Spleen (tissue), 11 donors: ENCODE results near the gene RYR3. TPM values are rescaled to one million over a fixed set of nuclear protein-coding genes. Genes with fewer than 3 reads are reported as not detected.

Experiments
- DNase-seq: peaks from one replicate; pipeline ENCODE4 v3.0.0-alpha.2; 2020
- H3K27ac ChIP-seq, 8 donors: fragments of 200-600 bp; sonication (generic) in 7 of 8; 1 replicate in 4 of 8; 2 replicates in 4 of 8; pipeline versions ENCODE4 v1.5.0 to v1.8.0; 2016 to 2021; ENCODE audit warnings: inconsistent platforms in 4 of 8, mild to moderate bottlenecking in 4 of 8, moderate library complexity in 1 of 8
- H3K27me3 ChIP-seq, 7 donors: fragments of 200-600 bp; sonication (generic) in 6 of 7; replicated peaks in 1 of 7; 1 replicate in 4 of 7; 2 replicates in 3 of 7; pipeline versions ENCODE4 v1.5.0 to v1.8.0; 2016 to 2021; ENCODE audit warnings: inconsistent platforms in 3 of 7, mild to moderate bottlenecking in 1 of 7
- H3K36me3 ChIP-seq, 6 donors: fragments of 200-600 bp; sonication (generic) in 5 of 6; 1 replicate in 4 of 6; 2 replicates in 2 of 6; pipeline versions ENCODE4 v1.5.0 to v1.8.0; 2016 to 2021; ENCODE audit warnings: inconsistent platforms in 2 of 6
- H3K4me1 ChIP-seq, 6 donors: fragments of 200-600 bp; sonication (generic) in 5 of 6; 1 replicate in 3 of 6; 2 replicates in 3 of 6; pipeline versions ENCODE4 v1.5.0 to v1.8.0; 2016 to 2021; ENCODE audit warnings: inconsistent platforms in 3 of 6
- H3K4me3 ChIP-seq, 8 donors: fragments of 200-600 bp; sonication (generic) in 7 of 8; 1 replicate in 4 of 8; 2 replicates in 4 of 8; pipeline versions ENCODE4 v1.5.0 to v1.8.0; 2016 to 2021; ENCODE audit warnings: inconsistent platforms in 4 of 8, mild to moderate bottlenecking in 4 of 8, moderate library complexity in 2 of 8
- H3K9me3 ChIP-seq, 8 donors: fragments of 200-600 bp; sonication (generic) in 7 of 8; 1 replicate in 4 of 8; 2 replicates in 4 of 8; pipeline versions ENCODE4 v1.5.0 to v1.8.0; 2016 to 2021; ENCODE audit warnings: inconsistent platforms in 4 of 8
- POLR2A ChIP-seq, 3 donors: fragments of 450-650 bp; IDR thresholded peaks; one replicate each; pipeline ENCODE4 v1.5.1; 2017; ENCODE audit warnings: antibody characterized with exemption in 3 of 3, mild to moderate bottlenecking in 1 of 3
- POLR2AphosphoS5 ChIP-seq, 3 donors: sonication (generic); formaldehyde crosslinking; IDR thresholded peaks; one replicate each; pipeline ENCODE4 v1.5.1; 2017; ENCODE audit warnings: antibody characterized with exemption in 3 of 3
- WGBS, 5 donors: extraction: QIAGEN DNeasy Blood & Tissue Kit in 3 of 5; methylation state at CpG; one replicate each; pipeline versions ENCODE4 v1.1.5 to v1.1.7; 2013 to 2018; 5-methylcytosine and 5-hydroxymethylcytosine counted together
- intact Hi-C: fragments of 100-400 bp; cut with DNase I; formaldehyde crosslinking; loops from one replicate; pipeline ENCODE4 v1.15.0; 2023; ENCODE audit warnings: low total_unique reads
- polyA plus RNA-seq, 3 donors: library from polyadenylated mRNA; stranded (reverse); fragments of 200-250 nt; gene quantifications; one replicate each; pipeline ENCODE4 v1.2.1, GENCODE V29; 2013
- total RNA-seq, 7 donors: library from RNA; depleted of rRNA in 3 of 7; stranded (reverse); fragments of >200 nt in 3 of 7; fragmentation: NEBNext Ultra II Directional in 4 of 7; extraction: Animal tissue kit (Norgen Biotek cat#: 25700) in 4 of 7; gene quantifications; one replicate each; pipeline versions ENCODE4 v1.1.0 to v1.2.1, GENCODE V29; 2016 to 2021
- TF ChIP-seq, protein P1 (sequence below), 11 experiments: fragments of 200-600 bp in 7 of 11; fragments of 450-650 bp in 4 of 11; sonication (generic) in 4 of 11; IDR thresholded peaks in 8 of 11; conservative IDR thresholded peaks in 3 of 11; 1 replicate in 7 of 11; 2 replicates in 4 of 11; pipeline versions ENCODE4 v1.4.0 to v1.8.0; 2016 to 2021; ENCODE audit warnings: antibody characterized with exemption in 11 of 11, inconsistent platforms in 4 of 11, mild to moderate bottlenecking in 1 of 11
- donor health status: healthy with polysubstance abuse.
- donor health status: DM: no; HTN: no; CAD: no; lungs with moderate emphysema.
- donor health status: DM: no; HTN: no; CAD: no.
- donor health status: Bipolar disorder and iron deficiency.
- donor health status: healthy.
- donor health status: DM: no; HTN: no; CAD: no.
- donor health status: DM: yes; HTN: yes; CAD: no.

The RYR3 gene
- total and polyA plus RNA-seq, 10 donors: 0.11 to 5.9 (median 1.3) TPM

DNA sequence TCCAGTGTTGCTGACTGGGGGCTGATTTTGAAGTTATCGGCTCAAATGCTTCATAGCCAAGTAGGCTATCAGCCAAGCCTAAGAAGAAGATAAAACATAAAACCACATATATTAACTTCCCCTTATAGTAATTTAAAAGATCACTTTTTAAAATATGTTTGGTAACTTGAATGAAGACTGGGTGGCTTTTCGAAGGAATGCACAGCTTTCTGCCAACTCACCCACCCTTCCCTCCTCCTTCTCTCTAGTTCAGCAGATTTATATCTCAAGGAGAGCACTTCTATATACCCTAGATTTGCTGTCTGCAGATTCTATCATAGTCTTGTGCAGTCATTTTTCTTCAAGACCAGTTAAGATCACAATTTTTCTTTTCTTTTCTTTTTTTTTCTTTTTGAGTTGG, 468.1 kb downstream of the RYR3 start:
- H3K27ac ChIP-seq: no peak overlapping the region
- intact Hi-C loops: no loop called here
- 27 to 48% (median 42%) methylated on average over 2 of the region's 2 CpGs for WGBS, 5 donors
- TF ChIP-seq, protein P1, sequence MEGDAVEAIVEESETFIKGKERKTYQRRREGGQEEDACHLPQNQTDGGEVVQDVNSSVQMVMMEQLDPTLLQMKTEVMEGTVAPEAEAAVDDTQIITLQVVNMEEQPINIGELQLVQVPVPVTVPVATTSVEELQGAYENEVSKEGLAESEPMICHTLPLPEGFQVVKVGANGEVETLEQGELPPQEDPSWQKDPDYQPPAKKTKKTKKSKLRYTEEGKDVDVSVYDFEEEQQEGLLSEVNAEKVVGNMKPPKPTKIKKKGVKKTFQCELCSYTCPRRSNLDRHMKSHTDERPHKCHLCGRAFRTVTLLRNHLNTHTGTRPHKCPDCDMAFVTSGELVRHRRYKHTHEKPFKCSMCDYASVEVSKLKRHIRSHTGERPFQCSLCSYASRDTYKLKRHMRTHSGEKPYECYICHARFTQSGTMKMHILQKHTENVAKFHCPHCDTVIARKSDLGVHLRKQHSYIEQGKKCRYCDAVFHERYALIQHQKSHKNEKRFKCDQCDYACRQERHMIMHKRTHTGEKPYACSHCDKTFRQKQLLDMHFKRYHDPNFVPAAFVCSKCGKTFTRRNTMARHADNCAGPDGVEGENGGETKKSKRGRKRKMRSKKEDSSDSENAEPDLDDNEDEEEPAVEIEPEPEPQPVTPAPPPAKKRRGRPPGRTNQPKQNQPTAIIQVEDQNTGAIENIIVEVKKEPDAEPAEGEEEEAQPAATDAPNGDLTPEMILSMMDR (IDR thresholded peaks at IDR 0.05 in 8 of 11, conservative IDR thresholded peaks at IDR 0.05 in 3 of 11): no peak
- TF ChIP-seq POLR2AphosphoS5 (IDR thresholded peaks at IDR 0.05) (no peak), POLR2A (IDR thresholded peaks at IDR 0.05) (no peak)
- H3K27me3 ChIP-seq: peaks cover 0 to 4% (median 0%) of the 10 kb centered on the region in 7 donors
- H3K4me1 ChIP-seq: no peaks in the 10 kb centered on the region
- no peak for DNase-seq
- H3K36me3 ChIP-seq: no peaks in the 10 kb centered on the region
- H3K4me3 ChIP-seq: no peak overlapping the region
- no peaks in the 10 kb centered on the region for H3K9me3 ChIP-seq

DNA sequence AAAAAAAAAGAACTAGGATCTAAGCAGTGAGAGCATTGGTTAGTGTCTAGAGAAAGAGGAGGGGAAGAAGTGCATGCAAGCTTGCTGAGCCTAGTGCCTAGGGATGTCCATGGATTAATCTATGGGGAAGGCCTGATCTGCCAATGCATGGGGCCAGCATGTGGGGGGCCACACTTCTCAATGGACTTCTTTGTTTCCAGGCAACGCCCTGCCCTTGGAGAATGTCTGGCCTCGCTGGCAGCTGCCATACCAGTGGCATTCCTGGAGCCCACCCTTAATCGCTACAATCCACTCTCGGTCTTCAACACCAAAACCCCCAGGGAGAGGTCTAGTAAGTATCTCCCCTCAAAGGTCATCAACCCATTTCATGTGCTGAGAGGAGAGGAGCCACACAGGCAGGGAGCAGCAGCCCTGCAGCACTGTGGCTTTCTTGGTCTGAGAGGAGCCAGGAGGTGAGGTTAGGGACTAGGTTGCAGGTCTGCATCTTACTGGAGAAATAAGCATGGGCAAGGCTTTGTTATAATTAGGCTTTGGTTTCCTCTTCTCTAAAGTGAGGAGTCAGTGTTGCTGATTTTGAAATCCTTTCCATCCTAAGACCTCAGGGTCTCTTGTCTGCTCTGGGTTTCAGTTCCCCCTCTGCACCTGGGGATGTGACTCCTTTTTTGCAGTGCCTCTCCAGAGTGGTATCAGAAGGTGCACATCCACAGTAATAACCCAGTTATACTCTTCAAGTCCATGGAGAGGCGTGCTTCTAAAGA, 469.4 kb downstream of the RYR3 start:
- Histone ChIP-seq H3K27ac (no peak overlapping the region), H3K4me3 (no peak overlapping the region), H3K27me3 (peaks cover 0 to 4% (median 0%) of the 10 kb centered on the region in 7 donors), H3K4me1 (no peaks in the 10 kb centered on the region), H3K9me3 (no peaks in the 10 kb centered on the region), H3K36me3 (no peaks in the 10 kb centered on the region)
- TF ChIP-seq POLR2AphosphoS5 (IDR thresholded peaks at IDR 0.05) (no peak), POLR2A (IDR thresholded peaks at IDR 0.05) (no peak)
- TF ChIP-seq, protein P1 (IDR thresholded peaks at IDR 0.05 in 8 of 11, conservative IDR thresholded peaks at IDR 0.05 in 3 of 11): no peak
- 83 to 90% (median 88%) methylated on average over 5 of the region's 5 CpGs for WGBS, 5 donors
- no peak for DNase-seq
- intact Hi-C loops: no loop called here

DNA sequence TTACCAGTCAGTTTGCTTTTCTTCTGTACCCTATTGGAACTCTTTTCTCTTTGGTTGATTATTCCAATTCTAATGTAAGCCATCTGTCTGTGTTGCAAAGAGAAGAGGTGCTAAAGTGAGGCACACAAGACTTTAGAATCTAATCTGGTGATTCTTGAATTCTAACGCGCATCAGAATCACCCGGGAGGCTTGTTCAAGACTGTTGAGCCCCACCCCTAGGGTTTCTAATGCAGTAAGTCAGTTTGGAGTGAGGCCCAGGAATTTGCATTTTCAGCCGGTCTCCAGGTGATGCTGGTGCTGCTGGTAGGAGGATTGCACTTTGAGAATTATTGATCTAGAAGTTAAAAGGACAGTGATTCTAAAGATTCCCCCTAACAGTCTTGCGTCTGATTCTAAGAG, 472.2 kb downstream of the RYR3 start:
- H3K27me3 ChIP-seq: no peaks in the 10 kb centered on the region
- TF ChIP-seq POLR2A (IDR thresholded peaks at IDR 0.05): no peak
- no peak for TF ChIP-seq POLR2AphosphoS5 (IDR thresholded peaks at IDR 0.05)
- TF ChIP-seq, protein P1 (IDR thresholded peaks at IDR 0.05 in 8 of 11, conservative IDR thresholded peaks at IDR 0.05 in 3 of 11): no peak

DNA sequence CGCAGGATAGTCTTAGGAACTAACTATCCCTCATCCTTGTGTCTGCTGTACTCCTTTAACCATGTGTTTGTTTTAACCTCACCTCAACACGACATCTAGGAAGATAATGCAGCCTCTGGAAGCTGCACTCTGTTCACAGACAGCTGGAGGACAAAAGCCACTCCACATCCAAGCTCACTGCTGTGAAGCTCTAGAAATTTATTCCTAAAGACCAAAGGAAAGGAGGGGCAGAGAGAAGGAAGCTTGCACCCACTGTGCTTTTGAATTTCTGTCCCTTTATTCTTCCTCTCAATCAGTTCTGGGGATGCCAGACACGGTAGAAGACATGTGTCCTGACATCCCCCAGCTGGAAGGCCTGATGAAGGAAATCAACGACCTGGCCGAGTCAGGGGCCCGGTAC, 474.6 kb downstream of the RYR3 start:
- H3K27ac ChIP-seq: no peak overlapping the region
- H3K4me1 ChIP-seq: no peaks in the 10 kb centered on the region
- DNase-seq: no peak
- TF ChIP-seq, protein P1 (IDR thresholded peaks at IDR 0.05 in 8 of 11, conservative IDR thresholded peaks at IDR 0.05 in 3 of 11): no peak
- TF ChIP-seq POLR2AphosphoS5 (IDR thresholded peaks at IDR 0.05): no peak
- no peak for TF ChIP-seq POLR2A (IDR thresholded peaks at IDR 0.05)
- 78 to 82% (median 81%) methylated on average over 6 of the region's 6 CpGs for WGBS, 5 donors
- H3K27me3 ChIP-seq: no peaks in the 10 kb centered on the region
- intact Hi-C loops: no loop called here
- H3K4me3 ChIP-seq: no peak overlapping the region
- H3K9me3 ChIP-seq: no peaks in the 10 kb centered on the region
- H3K36me3 ChIP-seq: no peaks in the 10 kb centered on the region

More for the DNA sequence above, 472.2 kb downstream of the RYR3 start:
- Histone ChIP-seq H3K36me3 (no peaks in the 10 kb centered on the region), H3K27ac (no peak overlapping the region), H3K9me3 (no peaks in the 10 kb centered on the region), H3K4me3 (no peak overlapping the region), H3K4me1 (no peaks in the 10 kb centered on the region)
- intact Hi-C loops: no loop called here
- 83 to 93% (median 91%) methylated on average over 5 of the region's 5 CpGs for WGBS, 5 donors
- DNase-seq: no peak
